GM21825 (cell line): ENCODE results near the gene DOCK9.

Experiments
- ATAC-seq: cut with Tn5 transposase; IDR thresholded peaks from one replicate; pipeline ENCODE4 v1.9.1; 2021; ENCODE audit warnings: mild to moderate bottlenecking, moderate library complexity; ENCODE audit not compliant: unreplicated experiment

The DOCK9 gene

GRCh38 chr13:98890925-98891324 lies 86.9 kb downstream of the DOCK9 start:
- ATAC-seq, result no peak

GRCh38 chr13:98890186-98890585 lies 87.7 kb downstream of the DOCK9 start:
- no peak for ATAC-seq

- ATAC-seq, result no peak
Measured at GRCh38 chr13:98889419-98890085, 88.3 kb downstream of the DOCK9 start.

DNA sequence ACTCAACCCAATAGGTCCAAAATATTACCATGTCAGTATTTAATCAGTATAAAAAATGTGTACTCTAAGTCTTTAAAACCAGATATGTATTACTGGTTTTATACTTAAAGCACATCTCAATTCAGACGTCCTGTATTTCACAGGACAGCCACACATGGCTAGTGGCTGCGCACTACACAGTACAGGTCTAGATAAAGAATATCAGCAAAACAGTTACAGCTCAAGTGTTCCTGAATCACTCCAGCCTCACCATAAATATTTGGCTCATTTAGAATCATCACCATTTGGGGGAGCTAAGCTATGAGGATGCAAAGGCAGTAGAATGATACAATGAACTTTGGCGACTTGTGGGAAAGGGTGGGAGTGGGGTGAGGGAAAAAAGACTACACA lies 89.0 kb downstream of the DOCK9 start:
- ATAC-seq, result no peak

DNA sequence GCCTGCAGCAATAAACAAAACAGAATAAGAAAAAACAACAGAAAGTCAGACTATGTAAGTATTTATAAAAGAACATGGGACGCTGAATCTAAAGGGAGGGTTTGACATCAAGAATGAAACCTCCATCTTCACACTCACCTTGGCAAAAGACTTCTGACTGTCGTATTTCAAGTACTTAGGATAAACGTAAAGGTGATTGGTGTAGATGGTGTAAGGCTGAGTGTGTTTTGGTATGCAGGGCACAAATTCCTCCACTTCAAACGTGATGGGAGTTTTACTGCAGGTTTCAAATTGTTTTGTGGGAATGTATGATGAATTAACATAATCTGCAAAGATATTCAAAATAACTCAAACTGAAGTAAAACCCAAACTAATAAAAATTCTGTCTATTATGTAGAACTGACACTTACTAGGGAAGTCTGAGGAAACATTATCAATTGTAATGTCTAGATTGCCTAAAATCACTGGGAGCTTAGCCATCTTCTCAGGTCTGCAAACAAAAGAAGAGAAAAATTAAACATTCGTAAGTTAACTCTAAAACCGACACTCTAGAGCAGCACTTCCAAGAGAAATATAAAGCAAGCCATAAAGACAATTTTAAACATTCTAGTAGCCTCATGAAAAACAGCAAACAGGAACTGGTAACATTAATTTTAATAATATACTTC lies 89.5 kb downstream of the DOCK9 start:
- no peak for ATAC-seq

DNA sequence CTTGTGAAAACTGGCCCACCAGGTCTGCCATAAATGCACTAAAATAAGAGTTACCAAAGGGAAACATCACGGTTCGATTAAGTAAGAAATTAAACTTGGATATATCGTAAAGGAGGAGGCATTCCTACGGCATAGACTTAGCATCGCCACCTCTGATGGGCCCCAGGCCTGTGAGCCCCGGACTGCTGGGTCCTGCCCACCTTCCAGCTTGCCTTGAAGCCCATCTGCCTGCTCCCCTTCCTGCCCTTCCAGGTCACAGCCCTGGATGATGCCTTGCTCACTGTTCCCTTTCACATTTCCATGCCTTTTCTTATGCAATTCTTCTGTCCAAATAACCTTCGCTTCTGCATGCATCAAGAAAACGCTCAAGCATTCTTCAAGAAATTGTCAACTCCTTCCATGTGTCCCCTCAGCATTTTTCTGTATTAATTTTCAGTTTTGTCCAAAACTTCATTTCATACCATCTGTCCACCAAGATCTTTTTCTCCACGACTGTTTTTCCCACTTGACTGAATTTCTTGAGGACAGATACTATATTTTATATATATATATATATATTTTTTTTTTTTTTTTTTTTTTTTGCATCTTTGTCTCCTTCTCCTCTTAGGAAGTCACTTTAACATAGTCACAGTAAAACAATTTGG lies 91.2 kb downstream of the DOCK9 start:
- ATAC-seq, result no peak

DNA sequence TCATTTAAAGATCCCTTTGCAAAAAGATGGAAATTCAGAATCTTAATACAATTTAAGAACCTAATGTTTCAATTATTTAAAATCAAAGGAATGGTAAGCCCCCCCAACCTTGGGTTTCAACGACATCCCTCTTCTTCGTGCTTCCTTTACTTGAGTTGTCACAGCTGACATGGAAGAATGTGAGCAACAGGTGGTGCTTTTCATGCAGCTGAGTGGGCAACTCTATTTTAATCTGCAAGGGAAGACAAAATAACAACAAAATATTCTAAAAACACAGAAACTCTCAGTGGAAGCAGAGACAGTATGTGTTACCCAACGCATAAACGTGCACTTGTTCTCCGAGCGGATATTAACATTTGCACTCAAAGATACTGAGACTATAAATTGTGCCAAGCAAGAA lies 92.3 kb downstream of the DOCK9 start:
- no peak for ATAC-seq

- ATAC-seq, result no peak
Measured at GRCh38 chr13:98883998-98884397, 93.9 kb downstream of the DOCK9 start.

DNA sequence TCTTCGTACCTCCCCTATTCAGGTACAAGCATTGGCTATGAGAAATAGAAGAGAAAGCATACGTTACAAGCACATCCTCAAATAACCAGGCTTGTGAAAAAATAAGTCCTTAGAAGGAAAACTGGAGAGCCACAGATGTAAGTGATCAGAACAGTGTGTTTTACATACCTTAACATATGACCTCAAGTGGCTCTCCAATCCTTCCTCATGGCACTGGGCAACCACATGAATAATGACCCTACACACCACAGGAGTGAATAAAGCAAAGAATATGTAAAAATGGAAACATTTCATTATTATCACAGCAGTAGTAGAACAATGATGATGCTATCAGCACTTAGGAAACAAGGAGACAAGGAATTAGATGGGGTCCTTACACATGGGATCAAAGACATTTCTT lies 96.5 kb downstream of the DOCK9 start:
- ATAC-seq, result no peak

DNA sequence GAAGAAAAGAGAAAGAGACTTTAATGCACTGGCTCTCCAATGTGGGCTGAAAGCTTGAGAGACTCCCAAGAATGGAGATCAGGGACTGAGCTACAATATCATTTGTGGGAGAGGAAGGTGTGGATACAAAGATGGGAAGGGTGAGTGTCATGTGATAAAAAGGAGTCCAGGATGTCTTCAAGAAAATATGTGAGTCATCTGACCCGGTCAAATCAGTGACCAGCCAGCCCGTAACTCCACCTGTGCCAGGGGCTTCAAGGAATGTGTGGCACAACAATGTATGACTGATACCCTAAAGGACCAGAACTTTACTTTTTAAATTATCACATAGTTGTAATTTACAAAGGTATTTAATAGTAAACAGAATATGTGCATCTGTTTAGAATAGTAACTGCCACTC lies 97.2 kb downstream of the DOCK9 start:
- ATAC-seq, result no peak

DNA sequence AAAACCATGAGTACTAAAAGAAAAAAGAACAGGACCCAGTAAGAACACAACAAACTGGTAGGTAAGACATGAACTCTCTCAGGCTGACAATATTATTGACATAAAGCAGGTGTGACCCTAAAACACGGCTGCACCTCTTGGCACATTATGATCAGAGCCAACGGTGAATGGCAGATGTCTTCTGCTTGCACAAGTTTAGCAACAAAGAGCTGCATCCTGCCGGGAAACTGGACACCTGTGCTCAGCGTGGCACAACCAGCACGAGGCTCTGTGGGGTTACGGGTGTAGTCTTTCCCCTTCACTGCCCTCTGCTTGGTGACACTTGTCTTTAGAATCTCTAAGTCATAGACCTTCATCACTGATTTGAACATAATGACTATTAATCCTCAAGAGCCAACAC lies 97.9 kb downstream of the DOCK9 start:
- ATAC-seq, result no peak

- no peak for ATAC-seq
Measured at GRCh38 chr13:98879127-98879520, 98.7 kb downstream of the DOCK9 start.

DNA sequence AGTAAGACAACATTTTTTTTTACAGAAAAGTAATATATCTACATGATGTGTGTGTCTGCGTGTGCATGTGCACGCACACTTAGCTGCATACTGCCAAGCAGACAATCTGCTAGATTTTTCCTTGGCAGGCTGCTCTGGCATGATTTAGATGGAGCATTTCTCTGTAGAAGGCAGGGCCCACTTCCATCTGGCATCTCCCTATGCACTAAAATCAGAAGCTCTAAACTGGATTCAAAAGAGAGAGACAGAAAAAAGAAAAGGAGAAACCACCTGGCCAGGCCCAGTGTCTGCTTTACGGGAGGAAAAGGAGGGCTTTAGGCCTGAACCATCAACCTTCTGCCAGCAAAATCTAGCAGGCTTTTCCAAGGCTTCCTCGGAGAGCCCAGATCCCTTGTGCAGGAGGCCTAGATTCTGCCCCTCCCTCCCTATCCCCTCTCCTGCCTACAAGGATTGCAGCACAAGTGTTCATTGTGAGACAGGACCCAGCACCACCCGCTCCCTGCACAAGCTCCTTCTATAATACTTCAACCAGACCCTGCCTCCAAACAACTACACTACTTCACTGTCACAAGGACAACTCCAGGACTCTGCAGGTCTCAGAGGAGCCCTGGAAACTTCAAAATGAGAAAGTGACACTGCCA lies 99.3 kb downstream of the DOCK9 start:
- no peak for ATAC-seq

- no peak for ATAC-seq
Measured at GRCh38 chr13:98877936-98878335, 99.9 kb downstream of the DOCK9 start.

GRCh38 chr13:98877466-98877865 lies 100.4 kb downstream of the DOCK9 start:
- ATAC-seq, result no peak

DNA sequence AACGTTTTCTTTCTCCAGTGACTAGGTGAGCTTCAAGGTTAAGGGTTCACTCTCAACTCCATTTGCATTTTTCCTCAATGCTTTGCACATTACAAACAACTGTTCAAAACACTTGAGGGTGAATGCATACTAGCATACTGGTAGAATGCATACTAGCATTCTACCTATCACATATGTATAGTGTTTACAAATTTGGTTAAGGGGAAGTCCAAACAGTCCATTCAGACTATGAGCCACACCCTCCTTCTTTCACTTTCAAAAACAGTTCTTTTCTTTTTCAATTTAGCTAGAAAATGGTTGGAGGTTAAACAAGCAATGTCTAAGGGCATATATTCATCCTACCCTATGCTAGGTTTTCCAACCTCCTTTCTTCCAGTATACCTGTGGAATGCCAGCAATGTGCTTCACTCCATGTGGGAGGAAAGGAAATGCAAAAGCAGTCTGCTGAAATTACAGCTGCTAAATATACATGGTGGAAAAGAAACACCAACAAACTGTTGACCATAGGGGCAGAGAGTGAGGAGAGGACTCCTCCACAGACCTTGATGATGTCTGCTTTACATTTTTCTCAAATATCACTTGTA lies 102.6 kb downstream of the DOCK9 start:
- ATAC-seq, result no peak

DNA sequence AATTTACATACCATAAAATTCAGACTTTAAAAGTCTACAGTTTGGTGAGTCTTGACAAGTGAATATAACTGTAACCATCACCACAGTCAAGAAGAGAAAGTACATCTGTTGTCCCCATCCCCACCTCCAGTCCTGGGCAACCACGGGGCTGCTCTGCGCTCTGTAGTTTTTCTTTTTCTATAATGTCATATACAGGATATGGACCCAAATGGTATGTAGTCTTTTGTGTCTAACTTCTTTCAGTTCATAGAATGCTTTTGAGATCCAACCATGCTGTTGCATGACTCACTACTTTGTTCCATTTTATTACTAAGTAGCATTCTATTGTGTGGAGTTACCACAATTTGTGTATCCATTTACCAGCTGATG lies 103.9 kb downstream of the DOCK9 start:
- no peak for ATAC-seq

DNA sequence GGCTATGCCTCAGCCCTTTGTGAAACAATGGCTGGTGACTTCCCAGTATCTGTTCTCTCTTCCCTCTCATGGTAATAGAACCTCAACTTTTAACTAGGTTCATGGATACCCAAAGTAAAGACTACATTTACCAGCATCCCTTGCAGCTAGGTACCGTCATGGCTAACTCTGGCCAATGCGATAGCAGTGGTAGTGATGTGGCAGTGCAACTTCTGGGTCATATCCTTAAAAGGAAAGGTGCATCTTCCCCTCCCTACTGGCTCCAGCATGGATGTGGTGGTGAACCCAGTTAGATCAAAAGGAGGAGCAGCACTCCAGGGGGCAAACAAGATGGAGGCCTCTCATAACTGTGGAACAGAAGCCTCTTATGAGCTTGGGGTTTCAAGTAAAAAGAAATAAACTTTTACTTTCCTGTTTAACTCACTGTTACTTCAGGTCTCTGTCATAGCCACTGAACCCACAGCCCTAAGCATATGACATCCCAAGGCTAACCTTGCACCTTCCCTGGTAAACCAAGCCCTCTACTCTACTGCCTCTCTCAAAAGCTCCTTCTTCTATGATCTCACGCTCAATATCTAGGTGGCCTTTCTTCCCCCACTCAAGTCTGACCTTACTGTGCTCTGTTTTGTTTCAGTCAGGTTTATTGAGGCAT lies 104.4 kb downstream of the DOCK9 start:
- no peak for ATAC-seq

DNA sequence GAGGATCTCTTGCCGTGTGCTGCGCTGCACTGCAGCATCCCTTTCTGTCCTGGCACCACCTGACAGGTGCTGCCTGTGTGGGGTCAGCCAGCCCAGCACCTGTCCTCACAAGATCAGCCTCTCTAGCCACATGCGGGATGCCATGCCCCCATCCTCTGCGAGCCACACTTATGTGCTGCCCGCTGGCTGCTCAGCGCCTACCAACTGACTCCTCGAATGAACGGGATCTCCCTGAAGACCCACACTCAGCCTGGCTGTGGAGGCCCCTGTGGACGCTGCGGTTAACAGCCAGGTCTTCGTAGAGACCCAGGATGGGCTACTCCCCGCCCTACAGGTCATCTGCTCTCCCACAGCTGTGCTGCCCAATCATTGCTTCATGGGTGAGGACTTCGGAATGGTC lies 106.1 kb downstream of the DOCK9 start:
- no peak for ATAC-seq

- ATAC-seq, result no peak
Measured at GRCh38 chr13:98869408-98870090, 108.3 kb downstream of the DOCK9 start.

DNA sequence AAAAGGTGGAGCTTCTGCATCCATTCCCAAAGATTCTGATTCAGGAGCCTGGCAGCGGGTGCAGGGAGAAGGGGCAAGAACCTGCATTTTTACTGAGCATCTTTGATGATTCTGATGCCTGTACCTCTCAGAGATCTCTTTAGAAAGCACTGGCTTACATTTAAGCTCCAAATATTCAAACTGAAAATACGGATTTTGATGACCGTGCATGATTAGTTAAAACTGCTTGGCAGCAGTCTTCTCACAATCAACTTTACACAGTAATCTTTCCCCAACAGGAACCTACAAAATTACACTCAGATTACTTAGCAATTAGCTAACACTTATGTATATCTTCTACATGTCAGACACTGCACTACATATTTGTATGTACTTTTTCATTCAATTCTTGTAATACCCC lies 108.9 kb downstream of the DOCK9 start:
- no peak for ATAC-seq
